ENCODE results near the gene POU2AF1.
"Not testable (repeated sequence)": the region's sequence is repeated elsewhere in the genome, so short reads cannot be mapped to it uniquely, and the experiment has no call there.

Gene POU2AF1

GRCh38 chr11:111408789-111409727 is 30.0 kb upstream of the POU2AF1 start:
- DNase-seq = no peak

GRCh38 chr11:111407652-111408051 is 28.6 kb upstream of the POU2AF1 start:
- no peak for DNase-seq

- DNase-seq = no peak
Observed at GRCh38 chr11:111406589-111406988, 27.5 kb upstream of the POU2AF1 start.

- DNase-seq = no peak
Observed at GRCh38 chr11:111406091-111406490, 27.0 kb upstream of the POU2AF1 start.

- no peak for DNase-seq
Observed at GRCh38 chr11:111405551-111405950, 26.5 kb upstream of the POU2AF1 start.

GRCh38 chr11:111403051-111403726 is 24.1 kb upstream of the POU2AF1 start:
- DNase-seq = no peak

GRCh38 chr11:111402411-111402810 is 23.3 kb upstream of the POU2AF1 start:
- no peak for DNase-seq

- not testable (repeated sequence) for DNase-seq
Observed at GRCh38 chr11:111401957-111402356, 22.9 kb upstream of the POU2AF1 start.

- no peak for DNase-seq
Observed at GRCh38 chr11:111400595-111400994, 21.5 kb upstream of the POU2AF1 start.

- DNase-seq = no peak
Observed at GRCh38 chr11:111399187-111400031, 20.3 kb upstream of the POU2AF1 start.

GRCh38 chr11:111397034-111397433 is 18.0 kb upstream of the POU2AF1 start:
- no peak for DNase-seq

- DNase-seq = no peak
Observed at GRCh38 chr11:111395749-111396148, 16.7 kb upstream of the POU2AF1 start.

- no peak for DNase-seq
Observed at GRCh38 chr11:111395081-111395480, 16.0 kb upstream of the POU2AF1 start.

GRCh38 chr11:111394147-111394546 is 15.1 kb upstream of the POU2AF1 start:
- DNase-seq = not testable (repeated sequence)

GRCh38 chr11:111393585-111393984 is 14.5 kb upstream of the POU2AF1 start:
- DNase-seq = no peak

- no peak for DNase-seq
Observed at GRCh38 chr11:111393096-111393495, 14.0 kb upstream of the POU2AF1 start.

- no peak for DNase-seq
Observed at GRCh38 chr11:111392552-111392951, 13.5 kb upstream of the POU2AF1 start.

- no peak for DNase-seq
Observed at GRCh38 chr11:111391328-111392124, 12.5 kb upstream of the POU2AF1 start.

- DNase-seq = no peak
Observed at GRCh38 chr11:111388842-111389241, 9.8 kb upstream of the POU2AF1 start.

GRCh38 chr11:111388420-111388819 is 9.3 kb upstream of the POU2AF1 start:
- DNase-seq = no peak

- DNase-seq = no peak
Observed at GRCh38 chr11:111387363-111387762, 8.3 kb upstream of the POU2AF1 start.

- no peak for DNase-seq
Observed at GRCh38 chr11:111386611-111387150, 7.6 kb upstream of the POU2AF1 start.
